PC-9 (cell line): ENCODE results near the gene CALN1. TPM values are rescaled to one million over a fixed set of nuclear protein-coding genes. Genes with fewer than 3 reads are reported as not detected.
"Not testable (repeated sequence)": the region's sequence is repeated elsewhere in the genome, so short reads cannot be mapped to it uniquely, and the experiment has no call there.

ENCODE experiments used
- BruUV-seq: library from RNA; stranded (reverse); fragments of 400-500 nt; replicated peaks from 2 replicates; lab custom pipeline; 2021; lab: Mats Ljungman, UMichigan
- CTCF ChIA-PET: fragments of 300-600 bp; sonication (Branson Sonifier 250); formaldehyde crosslinking; loops from one replicate; lab custom pipeline; 2022; ENCODE audit warnings: antibody characterized with exemption; lab: Charles Lee
- POLR2A ChIA-PET: fragments of 300-600 bp; sonication (Branson Sonifier 250); formaldehyde crosslinking; loops from one replicate; lab custom pipeline; 2022; ENCODE audit warnings: antibody characterized with exemption; ENCODE audit not compliant: unreplicated experiment; lab: Charles Lee
- DNase-seq, 2 experiments: peaks; one replicate each; pipeline versions ENCODE4 v3.0.0 to v3.0.0-alpha.2; 2015 to 2022; ENCODE audit warnings: mixed read lengths in 1 of 2
- H2AFZ ChIP-seq: fragments of 200-600 bp; sonication (generic); 2 replicates; pipeline ENCODE4 v1.8.1; 2017; ENCODE audit warnings: antibody characterized with exemption
- H3F3A ChIP-seq: fragments of 200-600 bp; sonication (generic); 2 replicates; pipeline ENCODE4 v1.8.1; 2017; ENCODE audit warnings: antibody characterized with exemption, mild to moderate bottlenecking, low read depth; ENCODE audit not compliant: insufficient read depth
- H3K27ac ChIP-seq: fragments of 200-600 bp; sonication (generic); 2 replicates; pipeline ENCODE4 v1.6.1; 2016; ENCODE audit warnings: mixed run types
- H3K27me3 ChIP-seq: fragments of 200-600 bp; sonication (generic); 2 replicates; pipeline ENCODE4 v1.6.1; 2016; ENCODE audit warnings: low read depth, mixed run types; ENCODE audit not compliant: insufficient read depth
- H3K36me3 ChIP-seq: fragments of 200-600 bp; sonication (generic); 2 replicates; pipeline ENCODE4 v1.6.1; 2016; ENCODE audit warnings: low read depth, mixed run types
- H3K4me1 ChIP-seq: fragments of 200-600 bp; sonication (generic); replicated peaks from 2 replicates; pipeline ENCODE4 v1.6.1; 2016; ENCODE audit warnings: mixed run types; ENCODE audit not compliant: insufficient read depth
- H3K4me2 ChIP-seq: fragments of 200-600 bp; sonication (generic); 2 replicates; pipeline ENCODE4 v1.6.1; 2017; ENCODE audit warnings: mixed run types
- H3K4me3 ChIP-seq: fragments of 200-600 bp; sonication (generic); 2 replicates; pipeline ENCODE4 v1.6.1; 2016; ENCODE audit warnings: mixed run types
- H3K79me2 ChIP-seq: fragments of 200-600 bp; sonication (generic); 2 replicates; pipeline ENCODE4 v1.6.1; 2017; ENCODE audit warnings: low read depth, mixed run types
- H3K9me2 ChIP-seq: fragments of 200-600 bp; sonication (generic); 2 replicates; pipeline ENCODE4 v1.8.1; 2017; ENCODE audit warnings: mild to moderate bottlenecking; ENCODE audit not compliant: insufficient read depth
- H3K9me3 ChIP-seq: fragments of 200-600 bp; sonication (generic); 2 replicates; pipeline ENCODE4 v1.8.1; 2016; ENCODE audit warnings: low read depth; ENCODE audit not compliant: insufficient read depth
- H4K20me1 ChIP-seq: fragments of 200-600 bp; sonication (generic); 2 replicates; pipeline ENCODE4 v1.8.1; 2017; ENCODE audit not compliant: insufficient read depth
- EZH2 ChIP-seq: fragments of 200-600 bp; sonication (generic); IDR thresholded peaks from 2 replicates; pipeline ENCODE4 v1.8.0; 2017; ENCODE audit warnings: antibody characterized with exemption, low read depth
- intact Hi-C: fragments of 100-400 bp; cut with micrococcal nuclease; formaldehyde crosslinking; loops from one replicate; pipeline ENCODE4 v1.10.0; 2022; ENCODE audit not compliant: unreplicated experiment
- total RNA-seq: library from RNA; stranded (reverse); gene quantifications from 2 replicates; pipeline ENCODE4 v1.2.3, GENCODE V29; 2021
- TF ChIP-seq, protein P1 (sequence below): fragments of 200-600 bp; sonication (generic); conservative IDR thresholded peaks from 2 replicates; pipeline ENCODE4 v1.6.1; 2017; ENCODE audit warnings: mixed run types, antibody characterized with exemption, mild to moderate bottlenecking, moderate library complexity

The CALN1 gene
- total RNA-seq, 1 experiment from 2014 or later: not detected

DNA sequence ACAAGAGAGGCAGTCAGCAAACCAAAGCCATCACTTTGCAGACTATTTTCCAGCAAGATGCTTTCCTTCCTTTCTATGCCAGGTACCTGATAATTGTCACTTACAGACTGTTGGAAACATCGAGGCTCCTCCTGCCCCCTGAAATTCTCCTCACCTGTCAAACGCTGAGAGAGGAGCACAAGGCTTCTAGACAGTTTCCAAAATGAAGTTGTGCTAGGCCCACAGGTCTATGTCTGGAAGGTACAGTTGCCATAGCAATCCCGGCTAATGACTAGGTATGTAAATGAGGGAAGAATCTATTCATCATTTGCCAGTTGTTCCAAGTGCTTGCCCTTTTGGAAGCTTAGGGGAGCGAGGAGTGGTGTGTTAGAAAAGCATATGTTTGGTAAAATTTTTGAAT, 334.4 kb downstream of the CALN1 start:
- Histone ChIP-seq H3K79me2 (no peaks in the 10 kb centered on the region), H2AFZ (no peak overlapping the region), H3K4me2 (no peak overlapping the region), H3K36me3 (no peaks in the 10 kb centered on the region), H3F3A (no peaks in the 10 kb centered on the region), H3K4me1 (no peaks in the 10 kb centered on the region), H3K27me3 (peaks cover 49% of the 10 kb centered on the region), H3K27ac (no peak overlapping the region), H3K9me3 (no peaks in the 10 kb centered on the region), H3K4me3 (no peak overlapping the region), H4K20me1 (no peaks in the 10 kb centered on the region), H3K9me2 (no peaks in the 10 kb centered on the region)
- TF ChIP-seq EZH2: no peak
- TF ChIP-seq, protein P1, sequence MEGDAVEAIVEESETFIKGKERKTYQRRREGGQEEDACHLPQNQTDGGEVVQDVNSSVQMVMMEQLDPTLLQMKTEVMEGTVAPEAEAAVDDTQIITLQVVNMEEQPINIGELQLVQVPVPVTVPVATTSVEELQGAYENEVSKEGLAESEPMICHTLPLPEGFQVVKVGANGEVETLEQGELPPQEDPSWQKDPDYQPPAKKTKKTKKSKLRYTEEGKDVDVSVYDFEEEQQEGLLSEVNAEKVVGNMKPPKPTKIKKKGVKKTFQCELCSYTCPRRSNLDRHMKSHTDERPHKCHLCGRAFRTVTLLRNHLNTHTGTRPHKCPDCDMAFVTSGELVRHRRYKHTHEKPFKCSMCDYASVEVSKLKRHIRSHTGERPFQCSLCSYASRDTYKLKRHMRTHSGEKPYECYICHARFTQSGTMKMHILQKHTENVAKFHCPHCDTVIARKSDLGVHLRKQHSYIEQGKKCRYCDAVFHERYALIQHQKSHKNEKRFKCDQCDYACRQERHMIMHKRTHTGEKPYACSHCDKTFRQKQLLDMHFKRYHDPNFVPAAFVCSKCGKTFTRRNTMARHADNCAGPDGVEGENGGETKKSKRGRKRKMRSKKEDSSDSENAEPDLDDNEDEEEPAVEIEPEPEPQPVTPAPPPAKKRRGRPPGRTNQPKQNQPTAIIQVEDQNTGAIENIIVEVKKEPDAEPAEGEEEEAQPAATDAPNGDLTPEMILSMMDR: no peak
- DNase-seq: no peak
- CTCF ChIA-PET: no interaction called here
- intact Hi-C loops: no loop called here
- no TSS peak for BruUV-seq
- POLR2A ChIA-PET: no interaction called here

DNA sequence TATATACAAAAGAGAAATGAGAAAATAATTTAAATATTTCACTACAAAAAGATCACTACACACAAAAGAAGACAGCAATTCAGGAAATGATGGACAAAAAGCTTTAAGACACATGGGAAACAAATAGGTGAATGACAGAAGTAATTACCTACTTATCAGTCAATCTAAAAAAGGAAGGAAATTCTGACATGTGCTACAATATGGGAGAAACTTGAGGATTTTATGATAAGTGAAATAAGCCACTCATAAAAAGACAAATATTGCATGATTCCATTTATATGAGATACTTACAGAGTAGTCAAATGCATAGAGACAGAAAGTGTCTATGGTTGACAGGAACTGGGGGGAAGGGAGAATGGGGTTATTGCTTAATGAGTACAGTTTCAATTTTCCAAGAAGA, 339.2 kb downstream of the CALN1 start:
- Histone ChIP-seq H3K27ac (no peak overlapping the region), H3K79me2 (no peaks in the 10 kb centered on the region), H3F3A (no peaks in the 10 kb centered on the region), H3K36me3 (no peaks in the 10 kb centered on the region), H3K27me3 (0 out of 2 replicates have a peak, but pooled peaks cover 5% of the 10 kb centered on the region), H2AFZ (no peak overlapping the region), H3K4me2 (no peak overlapping the region), H4K20me1 (no peaks in the 10 kb centered on the region), H3K4me1 (no peaks in the 10 kb centered on the region), H3K9me2 (no peaks in the 10 kb centered on the region), H3K9me3 (no peaks in the 10 kb centered on the region), H3K4me3 (no peak overlapping the region)
- no peak for TF ChIP-seq EZH2
- TF ChIP-seq, protein P1: no peak
- intact Hi-C loops: no loop called here
- no peak for DNase-seq
- ChIA-PET CTCF (no interaction called here), POLR2A (no interaction called here)
- no TSS peak for BruUV-seq

DNA sequence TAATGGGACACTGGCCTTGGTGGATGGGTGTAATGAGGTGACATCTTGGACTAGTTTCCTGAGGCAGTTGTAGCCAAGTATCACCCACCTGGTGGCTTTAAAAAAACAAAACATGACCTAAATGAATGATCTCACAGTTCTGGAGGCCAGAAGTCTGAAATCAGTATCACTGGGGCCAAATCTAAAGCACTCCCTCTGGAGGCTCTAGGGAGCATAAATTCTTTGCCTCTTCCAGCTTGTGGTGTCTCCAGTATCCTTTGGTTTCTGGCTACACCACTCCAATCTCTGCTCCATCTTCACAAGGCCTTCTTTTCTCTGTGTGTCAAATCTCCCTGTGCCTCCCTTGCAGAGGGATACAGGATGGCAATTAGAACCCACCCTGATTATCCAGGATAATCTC, 342.9 kb downstream of the CALN1 start:
- Histone ChIP-seq H4K20me1 (no peaks in the 10 kb centered on the region), H3K4me3 (no peak overlapping the region), H3K9me2 (no peaks in the 10 kb centered on the region), H3K4me2 (no peak overlapping the region), H3F3A (no peaks in the 10 kb centered on the region), H2AFZ (no peak overlapping the region), H3K4me1 (no peaks in the 10 kb centered on the region), H3K27ac (no peak overlapping the region), H3K27me3 (no peaks in the 10 kb centered on the region), H3K79me2 (no peaks in the 10 kb centered on the region), H3K9me3 (no peaks in the 10 kb centered on the region), H3K36me3 (no peaks in the 10 kb centered on the region)
- no peak for DNase-seq
- POLR2A ChIA-PET: no interaction called here
- no TSS peak for BruUV-seq
- CTCF ChIA-PET: no interaction called here
- intact Hi-C loops: no loop called here
- no peak for TF ChIP-seq EZH2
- TF ChIP-seq, protein P1: no peak

DNA sequence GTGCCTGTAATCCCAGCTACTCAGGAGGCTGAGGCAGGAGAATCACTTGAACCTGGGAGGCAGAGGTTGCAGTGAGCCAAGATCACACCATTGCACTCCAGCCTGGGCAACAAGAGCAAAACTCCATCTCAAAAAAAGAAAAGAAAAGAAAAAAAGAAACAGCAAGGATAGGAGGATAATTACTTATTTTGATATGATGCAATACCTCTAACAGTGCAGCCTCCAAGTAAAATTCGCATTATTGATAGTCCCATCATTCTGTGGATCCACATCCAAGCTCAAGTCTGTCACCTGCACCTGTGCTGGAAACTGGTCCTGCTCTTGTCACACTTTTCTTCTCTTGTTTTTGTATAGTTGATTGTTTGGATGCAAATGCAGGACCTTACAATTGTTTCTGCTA, 346.4 kb downstream of the CALN1 start:
- CTCF ChIA-PET, H4K20me1 ChIP-seq, H3F3A ChIP-seq, H3K9me2 ChIP-seq, POLR2A ChIA-PET, DNase-seq, H3K27ac ChIP-seq, H3K4me2 ChIP-seq, H3K4me1 ChIP-seq, H2AFZ ChIP-seq, BruUV-seq, H3K36me3 ChIP-seq, H3K79me2 ChIP-seq, H3K27me3 ChIP-seq, intact Hi-C loops, H3K9me3 ChIP-seq, H3K4me3 ChIP-seq: not testable (repeated sequence)
